Effector CD4-positive, alpha-beta T cell (primary cell): ENCODE data around the gene NET1.

ENCODE experiments used
- DNase-seq: peaks from one replicate; pipeline ENCODE4 v3.0.0-alpha.2; 2020

The NET1 gene

DNA sequence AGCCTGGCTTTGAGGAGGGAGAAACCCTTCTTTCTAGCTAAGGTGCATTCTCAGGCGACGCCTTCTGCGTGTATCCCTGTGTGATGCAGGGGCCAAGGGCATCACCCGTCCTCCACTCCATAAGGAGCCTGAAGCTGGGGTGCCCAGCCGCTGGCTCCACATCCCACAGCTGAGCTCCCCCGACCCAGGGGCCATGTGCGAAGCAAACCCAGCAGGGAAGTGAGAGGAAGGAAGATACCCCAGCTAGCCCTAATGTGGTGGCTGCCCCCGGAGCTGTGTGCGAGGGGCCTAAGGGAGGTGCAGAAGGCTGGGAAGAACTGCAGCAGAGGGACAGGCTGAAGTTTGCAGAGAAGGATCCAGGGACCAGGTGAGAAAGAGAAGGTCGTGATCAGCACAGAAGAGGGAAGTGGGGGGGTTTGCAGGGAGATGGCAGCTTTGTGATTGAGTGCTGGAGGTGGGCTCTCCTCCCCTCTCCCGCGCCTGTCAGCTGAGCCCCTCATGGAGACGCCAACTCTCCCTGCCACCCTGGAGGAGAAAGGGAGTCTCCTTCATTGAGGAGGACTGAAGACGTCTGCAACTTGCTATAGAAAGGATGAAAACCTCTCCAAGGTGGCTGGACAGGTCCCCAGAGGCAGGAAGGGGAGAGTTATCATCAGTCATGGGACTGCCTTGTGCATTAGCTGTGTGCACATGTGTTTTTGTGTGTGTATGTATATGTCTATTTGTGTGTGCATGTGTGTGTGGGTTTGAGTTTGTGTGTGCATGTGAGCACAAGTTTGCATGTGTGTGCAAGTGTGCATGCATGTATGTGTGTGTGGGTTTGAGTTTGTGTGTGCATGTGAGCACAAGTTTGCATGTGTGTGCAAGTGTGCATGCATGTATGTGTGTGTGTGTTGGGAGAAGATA lies 90.5 kb downstream of the NET1 start:
- DNase-seq: no peak

DNA sequence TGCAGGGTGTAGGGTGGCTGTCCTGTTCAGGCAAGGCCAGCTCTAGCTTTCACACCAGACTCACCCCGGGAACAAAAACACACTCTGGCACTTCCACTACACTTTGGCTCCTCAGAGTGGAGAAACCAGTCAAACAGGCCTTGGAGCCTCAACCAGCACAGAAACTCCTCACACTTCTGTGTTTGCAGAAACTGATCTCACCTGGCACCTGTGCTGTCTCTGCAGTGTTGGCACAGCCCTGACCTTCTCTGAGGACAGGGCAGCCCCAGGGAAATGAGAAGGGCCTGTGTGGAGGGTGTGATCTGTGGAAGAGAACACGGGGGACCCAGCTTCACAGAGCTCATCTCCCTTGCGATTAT lies 91.1 kb downstream of the NET1 start:
- DNase-seq: no peak

DNA sequence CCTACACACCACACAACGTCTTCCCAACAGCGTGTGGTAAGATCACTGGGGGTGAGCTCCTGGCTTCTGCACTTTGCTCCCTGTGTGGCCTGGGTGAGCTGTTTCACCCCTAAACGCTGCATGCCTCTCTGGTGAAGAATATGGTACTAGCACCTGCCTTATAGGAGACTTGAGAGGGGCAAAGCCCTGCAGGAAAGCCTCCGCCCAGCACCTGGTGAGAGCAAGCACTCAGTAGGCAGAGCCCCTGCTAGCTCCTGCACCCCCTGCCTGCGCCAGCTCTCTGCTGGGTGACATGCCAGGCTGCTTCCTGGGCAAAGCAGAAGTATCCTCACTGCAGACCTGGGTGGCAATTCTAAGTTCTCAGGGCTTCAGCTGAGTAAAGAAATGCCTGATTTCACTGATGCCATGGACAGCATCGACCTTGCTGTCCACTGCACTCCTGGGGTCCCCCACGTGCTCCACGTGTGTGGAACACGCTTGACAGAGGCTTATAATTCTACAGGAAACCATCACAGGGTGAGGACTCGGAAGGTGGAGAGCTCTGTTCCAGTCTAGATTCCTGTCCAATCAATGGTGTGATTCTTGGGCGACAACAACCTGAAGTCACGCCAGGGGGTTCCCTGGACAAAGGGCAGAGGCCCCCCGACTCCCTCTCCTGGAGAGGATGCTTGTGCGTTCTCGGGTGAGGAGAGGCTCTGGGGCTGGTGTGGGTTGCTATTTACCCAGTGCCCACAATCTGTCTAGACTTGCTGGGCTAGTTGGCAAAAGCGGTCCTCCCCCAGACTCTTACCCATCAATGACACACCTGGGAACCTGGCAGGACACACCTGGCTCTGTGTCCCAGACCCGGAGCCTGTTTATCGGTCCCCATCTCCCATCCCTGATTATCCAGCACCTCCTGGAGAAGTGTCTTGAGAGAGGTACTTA lies 92.1 kb downstream of the NET1 start:
- DNase-seq: no peak

DNA sequence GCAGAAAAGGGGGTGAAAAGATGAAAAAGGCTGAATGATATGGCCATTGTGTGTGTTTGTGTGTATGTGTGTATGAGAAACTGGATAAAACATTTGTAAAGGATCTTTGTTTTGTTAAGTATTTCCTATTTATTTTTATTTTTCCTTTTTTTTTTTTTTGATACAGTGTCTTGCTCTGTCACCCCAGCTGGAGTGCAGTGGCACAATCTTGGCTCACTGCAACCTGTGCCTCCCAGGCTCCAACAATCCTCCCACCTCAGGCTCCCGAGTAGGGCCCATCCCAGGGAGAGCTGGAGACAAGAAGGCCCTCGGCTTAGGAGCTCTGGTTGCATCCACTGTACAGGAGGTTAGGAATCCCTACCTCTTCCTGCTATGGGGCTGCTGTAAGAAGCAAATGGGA lies 93.9 kb downstream of the NET1 start:
- DNase-seq: no peak

DNA sequence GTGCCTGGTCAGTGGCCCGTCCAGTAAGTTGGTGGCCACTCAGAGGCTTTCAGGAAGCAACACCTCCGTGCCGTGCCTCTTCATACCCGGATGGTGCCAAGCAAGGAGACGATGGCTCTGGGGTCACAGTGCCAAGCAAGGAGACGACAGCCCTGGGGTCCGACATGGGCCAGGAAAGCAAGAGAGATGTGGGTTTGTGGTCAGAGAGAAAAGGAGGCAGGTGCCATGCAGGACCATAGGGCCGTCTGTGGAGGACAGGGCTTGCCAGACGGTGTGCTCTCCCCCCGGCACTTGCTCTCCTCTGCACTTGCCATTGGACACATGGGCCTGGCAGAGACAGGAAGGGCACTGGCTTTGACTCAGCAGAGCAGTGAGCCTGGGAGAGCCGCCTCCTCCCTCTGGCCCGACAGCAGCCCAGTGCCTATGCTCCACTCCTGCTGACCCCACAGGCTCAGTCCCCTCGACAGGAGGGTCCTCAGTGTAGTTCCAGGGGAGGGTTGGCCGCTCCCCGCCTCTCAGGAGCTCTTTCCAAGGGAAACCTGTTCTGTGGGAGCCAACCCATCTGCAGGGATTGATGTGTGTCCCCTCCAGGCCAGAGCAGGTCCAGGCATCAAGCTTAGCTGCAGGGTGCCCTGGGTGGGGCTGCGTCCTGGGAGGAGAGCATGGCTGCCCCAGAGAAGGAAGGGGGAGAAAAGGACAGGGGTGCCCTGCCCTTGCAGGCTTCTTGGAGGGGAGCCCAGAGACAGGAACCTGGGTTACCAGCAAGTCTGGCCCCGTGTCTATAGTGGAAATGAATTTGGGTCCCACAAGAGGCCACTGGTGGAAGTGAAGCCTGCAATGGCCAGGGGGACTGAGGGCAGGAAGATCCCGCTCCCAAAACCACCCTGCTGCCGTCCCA lies 94.6 kb downstream of the NET1 start:
- no peak for DNase-seq

DNA sequence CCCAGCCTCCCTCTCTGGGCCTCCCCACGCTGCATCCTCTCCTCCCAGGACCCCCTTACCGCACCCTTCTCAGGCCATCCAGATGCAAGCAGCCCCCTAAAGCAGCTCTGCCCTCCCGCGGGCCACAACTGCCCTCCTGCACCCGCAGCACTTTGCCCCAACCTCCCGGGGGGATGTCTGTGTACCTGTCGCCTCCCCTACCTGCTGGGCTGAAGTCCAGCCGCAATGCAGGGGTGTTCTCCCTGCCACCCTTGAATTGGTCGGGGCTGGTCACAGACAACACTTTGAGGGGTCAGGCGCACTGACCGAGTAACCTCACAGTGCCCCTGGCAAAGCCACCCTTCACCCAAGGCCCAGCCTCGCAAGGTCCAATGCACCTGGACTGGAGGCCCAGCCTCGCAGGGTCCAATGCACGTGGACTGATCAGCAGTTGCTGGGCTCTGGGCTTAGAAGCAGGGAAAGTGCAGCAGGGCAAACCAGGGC lies 95.3 kb downstream of the NET1 start:
- no peak for DNase-seq

DNA sequence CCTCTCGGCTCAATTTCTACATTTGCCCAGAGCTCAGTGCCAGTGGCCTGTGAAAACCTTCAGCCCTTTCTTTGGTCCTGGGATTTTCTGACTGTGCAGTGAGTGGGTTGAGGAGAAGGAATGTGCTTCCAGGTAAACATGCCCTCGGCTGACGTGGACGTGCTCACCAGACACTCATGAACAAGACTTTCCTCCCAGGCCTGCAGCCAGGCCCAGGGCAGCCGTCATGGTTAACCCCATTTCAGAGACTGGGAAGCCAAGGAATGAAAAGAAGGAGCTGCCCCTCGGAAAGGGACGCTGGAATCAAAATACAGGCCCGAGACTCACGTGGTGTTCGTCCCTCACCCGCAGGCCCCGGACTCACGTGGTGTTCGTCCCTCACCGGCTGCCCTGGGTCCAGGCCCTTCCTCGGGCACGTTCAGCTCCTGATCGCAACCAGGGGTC lies 95.8 kb downstream of the NET1 start:
- DNase-seq: no peak
